B cell (primary cell): ENCODE results near the gene PRKCH. TPM values are rescaled to one million over a fixed set of nuclear protein-coding genes. Genes with fewer than 3 reads are reported as not detected.
A peak's percentile ranks its signal among the peaks of the same experiment; 100 is the strongest.

Experiments
- ATAC-seq: fragments of 200-7000 bp; cut with Tn5 transposase; one replicate; pipeline ENCODE4 v1.10.0; 2021; ENCODE audit warnings: low read depth, mild to moderate bottlenecking, moderate number of reproducible peaks, moderate library complexity
- CTCF ChIA-PET: fragments of 350-600 bp; sonication (Branson Sonifier 250); formaldehyde crosslinking; loops from one replicate; lab custom pipeline; 2021; ENCODE audit warnings: antibody characterized with exemption, inconsistent platforms; lab: Charles Lee
- POLR2A ChIA-PET: fragments of 350-600 bp; sonication (Branson Sonifier 250); formaldehyde crosslinking; loops from one replicate; lab custom pipeline; 2021; ENCODE audit warnings: antibody characterized with exemption; lab: Charles Lee
- DNase-seq: peaks from one replicate; pipeline ENCODE4 v3.0.0; 2013
- H2AFZ ChIP-seq: 2 replicates; pipeline ENCODE4 v1.6.1; 2012; ENCODE audit warnings: mild to moderate bottlenecking, low read depth, low read length; ENCODE audit not compliant: insufficient read depth, poor library complexity, severe bottlenecking
- H3K27ac ChIP-seq, 2 donors: 1 replicate in 1 of 2; 2 replicates in 1 of 2; pipeline ENCODE4 v1.5.1; 2012 to 2013; ENCODE audit warnings: low read length in 2 of 2, mild to moderate bottlenecking in 2 of 2, moderate library complexity in 1 of 2
- H3K27me3 ChIP-seq, 4 experiments: fragments of 200-600 bp in 1 of 4; sonication (generic) in 1 of 4; replicated peaks in 1 of 4; 1 replicate in 2 of 4; 2 replicates in 2 of 4; pipeline versions ENCODE4 v1.6.1 to v1.7.0; 2013 to 2016; ENCODE audit warnings: low read length in 3 of 4, mild to moderate bottlenecking in 2 of 4, mixed read lengths in 1 of 4, moderate library complexity in 1 of 4; ENCODE audit not compliant: insufficient read depth in 4 of 4, control insufficient read depth in 3 of 4; ENCODE audit errors: control extremely low read depth in 1 of 4
- H3K36me3 ChIP-seq, 2 experiments: replicated peaks in 1 of 2; 1 replicate in 1 of 2; 2 replicates in 1 of 2; pipeline versions ENCODE4 v1.6.1 to v1.7.1; 2013; ENCODE audit warnings: low read length in 1 of 2; ENCODE audit not compliant: insufficient read depth in 2 of 2, control insufficient read depth in 1 of 2; ENCODE audit errors: control extremely low read depth in 1 of 2, extremely low read depth in 1 of 2
- H3K4me1 ChIP-seq, 2 donors: fragments of 200-600 bp in 1 of 2; sonication (generic) in 1 of 2; 1 replicate in 1 of 2; 2 replicates in 1 of 2; pipeline versions ENCODE4 v1.5.1 to v1.6.1; 2013 to 2017; ENCODE audit warnings: low read length in 2 of 2; ENCODE audit not compliant: control insufficient read depth in 2 of 2, insufficient read depth in 2 of 2
- H3K4me2 ChIP-seq: replicated peaks from 2 replicates; pipeline ENCODE3; 2012; ENCODE audit warnings: mild to moderate bottlenecking, low read depth, low read length; ENCODE audit not compliant: poor library complexity, severe bottlenecking
- H3K4me3 ChIP-seq, 5 experiments: fragments of 200-600 bp in 1 of 5; sonication (generic) in 1 of 5; 1 replicate in 3 of 5; 2 replicates in 2 of 5; pipeline versions ENCODE4 v1.5.1 to v1.7.0; 2011 to 2016; ENCODE audit warnings: low read length in 4 of 5, mild to moderate bottlenecking in 4 of 5, low read depth in 2 of 5, control low read depth in 1 of 5, moderate library complexity in 1 of 5; ENCODE audit not compliant: insufficient read depth in 1 of 5; ENCODE audit errors: control extremely low read depth in 1 of 5, extremely low read depth in 1 of 5
- H3K79me2 ChIP-seq: fragments of 200-600 bp; sonication (generic); one replicate; pipeline ENCODE4 v1.6.0; 2016; ENCODE audit warnings: low read length; ENCODE audit not compliant: control insufficient read depth, insufficient read depth
- H3K9ac ChIP-seq: fragments of 200-600 bp; sonication (generic); 2 replicates; pipeline ENCODE4 v1.6.1; 2017; ENCODE audit warnings: mild to moderate bottlenecking, low read length, moderate library complexity
- H3K9me3 ChIP-seq, 3 donors: one replicate each; pipeline versions ENCODE4 v1.6.1 to v1.7.1; 2013; ENCODE audit warnings: low read length in 2 of 3; ENCODE audit not compliant: control insufficient read depth in 2 of 3, insufficient read depth in 1 of 3; ENCODE audit errors: control extremely low read depth in 1 of 3
- H4K20me1 ChIP-seq: 2 replicates; pipeline ENCODE4 v1.6.0; 2012; ENCODE audit warnings: mild to moderate bottlenecking, low read length; ENCODE audit not compliant: insufficient read depth, control insufficient read depth, poor library complexity, severe bottlenecking
- H3K27ac Mint-ChIP-seq: one replicate; pipeline ENCODE4 v1.8.0; 2021; ENCODE audit warnings: mixed read lengths
- H3K27me3 Mint-ChIP-seq: one replicate; pipeline ENCODE4 v1.8.0; 2021; ENCODE audit warnings: mixed read lengths
- H3K4me1 Mint-ChIP-seq: one replicate; pipeline ENCODE4 v1.8.0; 2021; ENCODE audit warnings: mixed read lengths
- H3K4me3 Mint-ChIP-seq: one replicate; pipeline ENCODE4 v1.8.0; 2021; ENCODE audit warnings: mixed read lengths
- H3K9me3 Mint-ChIP-seq: one replicate; pipeline ENCODE4 v1.8.0; 2022; ENCODE audit warnings: mixed read lengths; ENCODE audit not compliant: insufficient read depth
- EZH2 ChIP-seq: IDR thresholded peaks from 2 replicates; pipeline ENCODE4 v1.6.1; 2012; ENCODE audit warnings: borderline replicate concordance, low read depth, mild to moderate bottlenecking, moderate library complexity, low read length; ENCODE audit not compliant: insufficient read depth, poor library complexity, severe bottlenecking
- WGBS: methylation state at CpG from one replicate; pipeline ENCODE4 v1.1.5; 2013; ENCODE audit warnings: missing lambda C conversion rate; ENCODE audit not compliant: insufficient coverage; 5-methylcytosine and 5-hydroxymethylcytosine counted together
- intact Hi-C: fragments of 100-400 bp; cut with micrococcal nuclease; formaldehyde crosslinking; loops from one replicate; pipeline ENCODE4 v1.10.0; 2022
- polyA plus RNA-seq: library from polyadenylated mRNA; depleted of rRNA; stranded (reverse); fragments of >200 nt; gene quantifications from 2 replicates; pipeline ENCODE4 v1.2.3, GENCODE V29; 2012
- total RNA-seq, 2 donors: library from RNA; stranded (reverse); fragments of 120-200 nt in 1 of 2; gene quantifications; 1 replicate in 1 of 2; 2 replicates in 1 of 2; pipeline versions ENCODE4 v1.2.3 to v1.2.4, GENCODE V29; 2013 to 2022
- TF ChIP-seq, protein P1 (sequence below): fragments of 200-600 bp; IDR thresholded peaks from one replicate; pipeline ENCODE4 v1.8.0; 2022; ENCODE audit warnings: antibody characterized with exemption, mild to moderate bottlenecking

PRKCH gene
- total and polyA plus RNA-seq, 2 donors (not counting 1 experiment from before 2014, with no cell fraction given), result 2.0 to 5.0 TPM

DNA sequence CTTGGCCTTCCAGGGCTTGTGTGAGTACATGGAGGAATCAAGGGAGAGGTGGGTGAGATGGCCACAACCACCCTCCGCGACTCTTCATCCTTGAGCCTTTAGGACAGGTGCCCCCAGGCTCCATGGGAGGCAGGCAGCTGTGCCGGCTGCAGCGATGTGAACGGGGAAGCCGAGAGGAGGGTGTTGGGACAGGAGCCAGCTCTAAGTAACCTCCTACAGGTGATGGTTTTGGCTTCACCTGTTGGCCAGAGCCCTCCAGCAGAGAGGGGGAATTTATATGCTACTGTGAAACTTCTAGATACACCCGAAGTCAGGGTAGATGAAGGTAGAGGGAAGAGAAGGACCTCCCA lies 241.8 kb downstream of the PRKCH start:
- no peak overlapping the region for H3K27ac ChIP-seq
- no peak overlapping the region for H3K4me3 ChIP-seq
- POLR2A ChIA-PET, result interaction anchor here (1.0 to 1.3 kb wide), 2 partner anchors 60 to 61 kb away, joined by 3 to 4 read pairs; no protein-coding TSS in a partner anchor
- H3K9ac ChIP-seq, result no peak overlapping the region
- Mint-ChIP-seq H3K27me3 (no peaks in the 10 kb centered on the region), H3K4me1 (peaks cover 29% of the 10 kb centered on the region), H3K9me3 (no peaks in the 10 kb centered on the region), H3K4me3 (no peak overlapping the region), H3K27ac (peak overlapping the region; percentile 10)
- H3K79me2 ChIP-seq, result no peaks in the 10 kb centered on the region
- no peaks in the 10 kb centered on the region for H3K9me3 ChIP-seq
- no peaks in the 10 kb centered on the region for H4K20me1 ChIP-seq
- H2AFZ ChIP-seq, result no peak overlapping the region
- H3K36me3 ChIP-seq, result no peaks in the 10 kb centered on the region
- DNase-seq (no peak), ATAC-seq (no peak)
- CTCF ChIA-PET, result interaction anchor here (1.1 to 2.0 kb wide), 2 partner anchors 10 to 39 kb away, joined by 3 to 9 read pairs; no protein-coding TSS in a partner anchor
- H3K27me3 ChIP-seq, result no peaks in the 10 kb centered on the region
- H3K4me2 ChIP-seq, result no peak overlapping the region
- H3K4me1 ChIP-seq, result peaks cover 17 to 19% of the 10 kb centered on the region in 2 donors
- WGBS, result 100% methylated on average over 6 of the region's 7 CpGs
- TF ChIP-seq, protein P1, sequence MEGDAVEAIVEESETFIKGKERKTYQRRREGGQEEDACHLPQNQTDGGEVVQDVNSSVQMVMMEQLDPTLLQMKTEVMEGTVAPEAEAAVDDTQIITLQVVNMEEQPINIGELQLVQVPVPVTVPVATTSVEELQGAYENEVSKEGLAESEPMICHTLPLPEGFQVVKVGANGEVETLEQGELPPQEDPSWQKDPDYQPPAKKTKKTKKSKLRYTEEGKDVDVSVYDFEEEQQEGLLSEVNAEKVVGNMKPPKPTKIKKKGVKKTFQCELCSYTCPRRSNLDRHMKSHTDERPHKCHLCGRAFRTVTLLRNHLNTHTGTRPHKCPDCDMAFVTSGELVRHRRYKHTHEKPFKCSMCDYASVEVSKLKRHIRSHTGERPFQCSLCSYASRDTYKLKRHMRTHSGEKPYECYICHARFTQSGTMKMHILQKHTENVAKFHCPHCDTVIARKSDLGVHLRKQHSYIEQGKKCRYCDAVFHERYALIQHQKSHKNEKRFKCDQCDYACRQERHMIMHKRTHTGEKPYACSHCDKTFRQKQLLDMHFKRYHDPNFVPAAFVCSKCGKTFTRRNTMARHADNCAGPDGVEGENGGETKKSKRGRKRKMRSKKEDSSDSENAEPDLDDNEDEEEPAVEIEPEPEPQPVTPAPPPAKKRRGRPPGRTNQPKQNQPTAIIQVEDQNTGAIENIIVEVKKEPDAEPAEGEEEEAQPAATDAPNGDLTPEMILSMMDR, result no peak
- no peak for TF ChIP-seq EZH2
- intact Hi-C loops, result no loop called here

DNA sequence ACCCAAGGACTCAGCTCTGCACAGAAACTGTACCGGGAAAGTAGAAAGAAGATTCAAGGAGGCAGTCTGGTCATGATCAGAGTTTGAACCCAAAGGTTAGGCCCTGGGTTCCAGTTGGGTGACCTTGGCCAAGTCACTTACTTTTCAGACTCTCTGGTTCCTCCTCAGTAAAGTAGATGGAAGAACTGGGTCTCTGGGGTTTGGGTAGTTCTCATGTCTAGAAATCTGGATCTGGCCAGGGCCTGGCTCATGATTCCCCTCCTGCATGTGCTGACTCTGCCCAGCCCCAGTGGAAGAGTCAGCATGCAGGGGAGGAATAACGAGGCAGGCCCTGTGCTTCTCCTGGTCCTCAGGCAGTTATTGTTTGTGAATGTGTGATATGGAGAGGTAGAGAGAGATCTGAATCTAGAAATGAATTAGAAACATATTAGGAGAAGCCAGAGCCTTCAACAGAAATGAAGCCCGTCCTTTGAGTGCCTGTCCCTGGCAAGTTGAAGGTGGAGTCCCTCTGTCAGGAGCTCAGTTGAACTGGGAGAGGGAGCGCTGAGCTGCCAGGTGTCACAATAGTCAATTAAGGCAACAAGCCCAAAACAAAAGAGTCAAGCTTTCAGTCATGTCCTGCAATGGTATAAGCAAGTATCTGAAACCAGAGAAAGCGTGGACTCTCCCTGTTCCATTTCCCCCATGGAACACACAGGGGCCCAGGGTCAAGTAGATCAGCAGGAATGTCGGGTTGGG lies 242.7 kb downstream of the PRKCH start:
- ATAC-seq, result no peak
- Histone ChIP-seq H3K4me1 (peaks cover 22 to 28% of the 10 kb centered on the region in 2 donors), H3K4me2 (no peak overlapping the region)

More for the DNA sequence above, 242.7 kb downstream of the PRKCH start:
- CTCF ChIA-PET, result interaction anchor here (0.6 to 0.7 kb wide), 2 partner anchors 7 to 177 kb away, joined by 3 to 4 read pairs; no protein-coding TSS in a partner anchor
- Histone ChIP-seq H4K20me1 (no peaks in the 10 kb centered on the region), H3K9me3 (no peaks in the 10 kb centered on the region), H3K79me2 (no peaks in the 10 kb centered on the region), H3K4me3 (no peak overlapping the region), H3K36me3 (no peaks in the 10 kb centered on the region), H3K9ac (no peak overlapping the region), H3K27ac (no peak overlapping the region), H3K27me3 (no peaks in the 10 kb centered on the region), H2AFZ (no peak overlapping the region)
- WGBS, result 92% methylated on average over 5 of the region's 6 CpGs
- H3K9me3 Mint-ChIP-seq, result no peaks in the 10 kb centered on the region
- POLR2A ChIA-PET, result no interaction called here
- no peak for DNase-seq
- TF ChIP-seq, protein P1, result no peak
- no peak for TF ChIP-seq EZH2
- H3K4me1 Mint-ChIP-seq, result peaks cover 37% of the 10 kb centered on the region
- intact Hi-C loops, result no loop called here
- no peaks in the 10 kb centered on the region for H3K27me3 Mint-ChIP-seq
- peak overlapping the region; percentile 76 for H3K27ac Mint-ChIP-seq
- no peak overlapping the region for H3K4me3 Mint-ChIP-seq
